ENCODE measurements around the gene ELOVL6. TPM values are rescaled to one million over a fixed set of nuclear protein-coding genes. Genes with fewer than 3 reads are reported as not detected.
"Not testable (repeated sequence)": the region's sequence is repeated elsewhere in the genome, so short reads cannot be mapped to it uniquely, and the experiment has no call there.

Gene ELOVL6
- total and polyA plus RNA-seq, 12 donors: 0.84 to 7.7 (median 2.8) TPM

- TF ChIP-seq CTCF (IDR thresholded peaks at IDR 0.05): no peak
- 69 to 70% methylated on average over 8 of the region's 8 CpGs for WGBS, 2 donors
- H3K27me3 ChIP-seq: peaks cover 0 to 1% (median 0%) of the 10 kb centered on the region in 7 donors
- intact Hi-C loops (cut with DNase I): no loop called here
- H3K36me3 ChIP-seq: no peaks in the 10 kb centered on the region
- no peaks in the 10 kb centered on the region for H3K9me3 ChIP-seq
- peak; percentile 35 to 45 for DNase-seq
- no peak overlapping the region for H3K4me3 ChIP-seq
- peak in 1 of 8 donors; percentile 11 for ATAC-seq
- H3K4me1 ChIP-seq: peaks cover 0 to 20% (median 7%) of the 10 kb centered on the region in 9 donors
- no peak overlapping the region for H3K27ac ChIP-seq
Measured at GRCh38 chr4:110193822-110194761, 4.3 kb downstream of the ELOVL6 start.

- H3K9me3 ChIP-seq; H3K27ac ChIP-seq; H3K4me3 ChIP-seq; intact Hi-C loops (cut with DNase I); H3K27me3 ChIP-seq; DNase-seq; ATAC-seq; H3K36me3 ChIP-seq: not testable (repeated sequence)
- peaks cover 0 to 14% (median 6%) of the 10 kb centered on the region in 9 donors for H3K4me1 ChIP-seq
- 70 to 82% methylated on average over 7 of the region's 7 CpGs for WGBS, 2 donors
Measured at GRCh38 chr4:110193287-110193686, 5.1 kb downstream of the ELOVL6 start.

GRCh38 chr4:110190249-110190648 lies 8.2 kb downstream of the ELOVL6 start:
- no peaks in the 10 kb centered on the region for H3K36me3 ChIP-seq
- no peaks in the 10 kb centered on the region for H3K9me3 ChIP-seq
- DNase-seq (no peak), ATAC-seq (no peak)
- WGBS, 2 donors: 94 to 96% methylated on average over 5 of the region's 5 CpGs
- intact Hi-C loops (cut with DNase I): no loop called here
- no peak overlapping the region for H3K4me3 ChIP-seq
- peaks cover 0 to 5% (median 0%) of the 10 kb centered on the region in 9 donors for H3K4me1 ChIP-seq
- TF ChIP-seq CTCF (IDR thresholded peaks at IDR 0.05): no peak
- H3K27ac ChIP-seq: no peak overlapping the region
- no peaks in the 10 kb centered on the region for H3K27me3 ChIP-seq

- intact Hi-C loops (cut with DNase I): no loop called here
- no peaks in the 10 kb centered on the region for H3K9me3 ChIP-seq
- H3K4me3 ChIP-seq: no peak overlapping the region
- no peaks in the 10 kb centered on the region for H3K36me3 ChIP-seq
- H3K27ac ChIP-seq: no peak overlapping the region
- DNase-seq (no peak), ATAC-seq (no peak)
- no peak for TF ChIP-seq CTCF (IDR thresholded peaks at IDR 0.05)
- no peaks in the 10 kb centered on the region for H3K4me1 ChIP-seq
- WGBS, 2 donors: 68 to 83% methylated on average over 1 of the region's 1 CpG
- H3K27me3 ChIP-seq: no peaks in the 10 kb centered on the region
Measured at GRCh38 chr4:110188113-110188512, 10.3 kb downstream of the ELOVL6 start.

- no peak for ATAC-seq
- H3K27ac ChIP-seq: no peak overlapping the region
- H3K4me3 ChIP-seq: no peak overlapping the region
- H3K36me3 ChIP-seq: no peaks in the 10 kb centered on the region
- no peaks in the 10 kb centered on the region for H3K4me1 ChIP-seq
- intact Hi-C loops (cut with DNase I): no loop called here
- 79 to 88% methylated on average over 1 of the region's 1 CpG for WGBS, 2 donors
- no peaks in the 10 kb centered on the region for H3K9me3 ChIP-seq
- H3K27me3 ChIP-seq: no peaks in the 10 kb centered on the region
- no peak for TF ChIP-seq CTCF (IDR thresholded peaks at IDR 0.05)
- no peak for DNase-seq
Measured at GRCh38 chr4:110184791-110185155, 13.6 kb downstream of the ELOVL6 start.
